HG02678 (cell line): ENCODE measurements around the gene DHX32.
"Not testable (repeated sequence)": the region's sequence is repeated elsewhere in the genome, so short reads cannot be mapped to it uniquely, and the experiment has no call there.

Experiments used
- ATAC-seq: cut with Tn5 transposase; IDR thresholded peaks from one replicate; pipeline ENCODE4 v1.9.1; 2021; ENCODE audit warnings: mild to moderate bottlenecking, moderate library complexity; ENCODE audit not compliant: unreplicated experiment

DHX32 gene

GRCh38 chr10:125881192-125881591 lies at the start of gene DHX32:
TSS of gene DHX32 (minus strand) at chr10:125881292. CDS start at chr10:125880824, 468 bp downstream.
- ATAC-seq, result no peak

- no peak for ATAC-seq
Measured at GRCh38 chr10:125929618-125930017, 48.5 kb upstream of the DHX32 start.

GRCh38 chr10:125928928-125929585 lies 48.0 kb upstream of the DHX32 start:
- no peak for ATAC-seq

- not testable (repeated sequence) for ATAC-seq
Measured at GRCh38 chr10:125927265-125927664, 46.2 kb upstream of the DHX32 start.

- ATAC-seq, result no peak
Measured at GRCh38 chr10:125926247-125926646, 45.2 kb upstream of the DHX32 start.

- no peak for ATAC-seq
Measured at GRCh38 chr10:125925262-125925834, 44.3 kb upstream of the DHX32 start.

GRCh38 chr10:125921643-125922306 lies 40.7 kb upstream of the DHX32 start:
- ATAC-seq, result not testable (repeated sequence)

- ATAC-seq, result not testable (repeated sequence)
Measured at GRCh38 chr10:125917704-125918361, 36.7 kb upstream of the DHX32 start.

- no peak for ATAC-seq
Measured at GRCh38 chr10:125916977-125917376, 35.9 kb upstream of the DHX32 start.

- ATAC-seq, result not testable (repeated sequence)
Measured at GRCh38 chr10:125913277-125913676, 32.2 kb upstream of the DHX32 start.

GRCh38 chr10:125911990-125912389 lies 30.9 kb upstream of the DHX32 start:
- no peak for ATAC-seq

GRCh38 chr10:125911145-125911544 lies 30.1 kb upstream of the DHX32 start:
- no peak for ATAC-seq

- not testable (repeated sequence) for ATAC-seq
Measured at GRCh38 chr10:125909491-125909890, 28.4 kb upstream of the DHX32 start.

- ATAC-seq, result not testable (repeated sequence)
Measured at GRCh38 chr10:125908813-125909212, 27.7 kb upstream of the DHX32 start.

- not testable (repeated sequence) for ATAC-seq
Measured at GRCh38 chr10:125907598-125907997, 26.5 kb upstream of the DHX32 start.

- not testable (repeated sequence) for ATAC-seq
Measured at GRCh38 chr10:125905069-125905994, 24.2 kb upstream of the DHX32 start.

GRCh38 chr10:125903135-125903640 lies 22.1 kb upstream of the DHX32 start:
- not testable (repeated sequence) for ATAC-seq

- ATAC-seq, result not testable (repeated sequence)
Measured at GRCh38 chr10:125900963-125901362, 19.9 kb upstream of the DHX32 start.

GRCh38 chr10:125897317-125897716 lies 16.2 kb upstream of the DHX32 start:
- not testable (repeated sequence) for ATAC-seq
